ENCODE measurements around the gene PRSS57. TPM values are rescaled to one million over a fixed set of nuclear protein-coding genes. Genes with fewer than 3 reads are reported as not detected.

PRSS57 gene
- total RNA-seq, 1 experiment from 2014 or later: not detected

GRCh38 chr19:679418-680286 lies 15.6 kb downstream of the PRSS57 start:
- Histone ChIP-seq H3K4me1 (ENCODE audit: insufficient read depth, low read length) (peaks cover 21% of the 10 kb centered on the region), H3F3A (ENCODE audit: low read length, unreplicated experiment) (no peaks in the 10 kb centered on the region), H3K9me2 (replicated peaks; ENCODE audit: low read length) (no peaks in the 10 kb centered on the region), H3K4me2 (ENCODE audit: low read length) (peak overlapping the region; percentile 86), H4K20me1 (ENCODE audit: low read length) (no peaks in the 10 kb centered on the region), H2AFZ (ENCODE audit: low read length) (peak overlapping the region; percentile 53; the same call in 1 of the 2 replicates), H3K9ac (ENCODE audit: low read length) (peak overlapping the region; percentile 84), H3K79me2 (ENCODE audit: low read length) (peaks cover 26% of the 10 kb centered on the region), H3K4me3 (ENCODE audit: low read length) (peak overlapping the region; percentile 70), H3K27ac (ENCODE audit: low read length) (peak overlapping the region; percentile 52), H3K9me3 (ENCODE audit: low read length) (no peaks in the 10 kb centered on the region), H3K27me3 (ENCODE audit: low read length) (no peaks in the 10 kb centered on the region), H3K36me3 (ENCODE audit: low read depth, low read length) (no peaks in the 10 kb centered on the region)
- no TSS peak for BruUV-seq (replicated peaks)
- intact Hi-C loops (cut with micrococcal nuclease): loop anchor here (5.0 kb wide), 2 partner anchors 33 to 73 kb away; partner anchors contain the start of gene MISP
- DNase-seq (peak; percentile 38), ATAC-seq (peak; percentile 10)
- ChIA-PET CTCF (no interaction called here), POLR2A (ENCODE audit: unreplicated experiment) (interaction anchor here (0.5 to 1.0 kb wide), 3 partner anchors 58 to 73 kb away, joined by 3 to 5 read pairs (median 4); partner anchors contain the start of gene MISP)
- TF ChIP-seq CTCF (conservative IDR thresholded peaks at IDR 0.05; ENCODE audit: low read depth, low read length) (no peak), EZH2 (IDR thresholded peaks at IDR 0.05; ENCODE audit: low read length, unreplicated experiment) (no peak), EZH2phosphoT487 (IDR thresholded peaks at IDR 0.05; ENCODE audit: borderline replicate concordance, low read length) (no peak)

GRCh38 chr19:678791-679388 lies 16.4 kb downstream of the PRSS57 start:
- Histone ChIP-seq H3K36me3 (ENCODE audit: low read depth, low read length) (no peaks in the 10 kb centered on the region), H3K4me3 (ENCODE audit: low read length) (peak overlapping the region; percentile 70), H3K79me2 (ENCODE audit: low read length) (peaks cover 26% of the 10 kb centered on the region), H3K9ac (ENCODE audit: low read length) (no peak overlapping the region), H3K27me3 (ENCODE audit: low read length) (no peaks in the 10 kb centered on the region), H4K20me1 (ENCODE audit: low read length) (no peaks in the 10 kb centered on the region), H3K4me2 (ENCODE audit: low read length) (peak overlapping the region; percentile 86), H2AFZ (ENCODE audit: low read length) (no peak overlapping the region), H3K9me3 (ENCODE audit: low read length) (no peaks in the 10 kb centered on the region), H3F3A (ENCODE audit: low read length, unreplicated experiment) (no peaks in the 10 kb centered on the region), H3K27ac (ENCODE audit: low read length) (no peak overlapping the region), H3K9me2 (replicated peaks; ENCODE audit: low read length) (no peaks in the 10 kb centered on the region), H3K4me1 (ENCODE audit: insufficient read depth, low read length) (peaks cover 21% of the 10 kb centered on the region)
- DNase-seq: no peak
- no peak for ATAC-seq
- intact Hi-C loops (cut with micrococcal nuclease): loop anchor here (5.0 kb wide), 2 partner anchors 33 to 73 kb away; partner anchors contain the start of gene MISP
- BruUV-seq (replicated peaks): no TSS peak
- ChIA-PET CTCF (no interaction called here), POLR2A (ENCODE audit: unreplicated experiment) (no interaction called here)
- no peak for TF ChIP-seq EZH2phosphoT487 (IDR thresholded peaks at IDR 0.05; ENCODE audit: borderline replicate concordance, low read length)
- TF ChIP-seq CTCF (conservative IDR thresholded peaks at IDR 0.05; ENCODE audit: low read depth, low read length): no peak
- no peak for TF ChIP-seq EZH2 (IDR thresholded peaks at IDR 0.05; ENCODE audit: low read length, unreplicated experiment)

All from PC-3 (cell line).